GM18498 (cell line): ENCODE measurements around the gene RDH11.

Experiments
- ATAC-seq: cut with Tn5 transposase; IDR thresholded peaks from one replicate; pipeline ENCODE4 v1.9.1; 2021; ENCODE audit warnings: mild to moderate bottlenecking, moderate library complexity; ENCODE audit not compliant: unreplicated experiment

RDH11 gene

DNA sequence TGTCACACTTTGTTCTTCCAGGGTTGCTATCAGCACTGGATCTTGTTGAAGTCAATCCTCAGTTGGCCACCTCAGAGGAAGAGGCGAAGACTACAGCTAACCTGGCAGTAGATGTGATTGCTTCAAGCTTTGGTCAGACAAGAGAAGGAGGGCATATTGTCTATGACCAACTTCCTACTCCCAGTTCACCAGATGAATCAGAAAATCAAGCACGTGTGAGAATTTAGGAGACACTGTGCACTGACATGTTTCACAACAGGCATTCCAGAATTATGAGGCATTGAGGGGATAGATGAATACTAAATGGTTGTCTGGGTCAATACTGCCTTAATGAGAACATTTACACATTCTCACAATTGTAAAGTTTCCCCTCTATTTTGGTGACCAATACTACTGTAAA, 44.9 kb downstream of the RDH11 start:
- no peak for ATAC-seq

DNA sequence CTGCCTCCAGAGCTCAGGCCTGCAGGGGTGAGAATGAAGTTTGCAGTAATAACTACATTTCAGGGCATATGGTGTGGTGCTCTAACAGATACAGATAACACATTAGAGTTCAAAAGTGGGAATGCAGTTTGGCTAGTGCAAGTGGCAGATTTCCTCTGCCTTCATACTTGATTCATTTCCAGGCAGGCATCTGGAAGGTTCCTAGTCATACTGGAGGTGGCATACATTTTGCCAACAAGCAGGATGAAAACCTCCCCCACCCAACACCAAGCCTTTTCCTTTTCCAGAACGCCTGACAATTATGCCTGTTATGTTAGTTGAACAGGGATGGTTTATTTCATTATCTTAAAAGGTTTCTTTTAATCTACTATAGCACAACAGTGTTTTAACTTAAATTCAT, 45.4 kb downstream of the RDH11 start:
- no peak for ATAC-seq

DNA sequence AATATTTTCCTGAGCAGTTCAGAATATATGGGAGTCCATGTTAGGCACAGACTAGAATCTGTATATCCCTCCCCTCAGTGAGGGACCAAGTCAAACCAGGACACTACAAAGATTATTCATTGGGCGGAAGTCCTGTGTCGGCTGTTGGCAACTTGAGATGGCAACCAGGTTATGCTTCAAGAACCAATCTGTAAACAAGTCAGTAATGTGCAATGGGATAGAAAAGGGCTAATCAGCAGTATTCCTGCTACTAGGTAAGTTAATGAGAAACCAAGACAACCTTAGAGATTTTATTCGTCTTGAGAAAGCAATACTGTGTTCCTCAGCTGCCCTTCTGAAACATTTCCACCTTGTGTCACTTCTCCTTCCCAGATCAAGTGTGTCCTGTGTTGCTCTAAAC, 49.4 kb downstream of the RDH11 start:
- ATAC-seq, result no peak

DNA sequence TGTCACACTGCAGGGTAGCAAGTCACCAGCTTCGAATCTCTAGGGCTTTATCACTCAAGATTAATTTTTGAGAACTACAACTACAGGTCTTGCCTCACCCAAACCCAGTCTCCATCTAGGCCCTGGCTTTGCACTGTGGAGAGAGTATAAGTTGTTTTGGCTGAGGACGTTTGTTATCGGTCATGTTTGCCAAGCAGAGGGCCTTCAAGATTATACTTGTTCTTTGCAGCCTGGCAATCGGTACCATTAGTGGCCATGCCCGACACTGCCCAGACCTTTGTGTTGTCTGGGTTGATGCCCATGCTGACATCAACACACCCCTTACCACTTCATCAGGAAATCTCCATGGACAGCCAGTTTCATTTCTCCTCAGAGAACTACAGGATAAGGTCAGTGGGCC, 50.1 kb downstream of the RDH11 start:
- ATAC-seq, result no peak

DNA sequence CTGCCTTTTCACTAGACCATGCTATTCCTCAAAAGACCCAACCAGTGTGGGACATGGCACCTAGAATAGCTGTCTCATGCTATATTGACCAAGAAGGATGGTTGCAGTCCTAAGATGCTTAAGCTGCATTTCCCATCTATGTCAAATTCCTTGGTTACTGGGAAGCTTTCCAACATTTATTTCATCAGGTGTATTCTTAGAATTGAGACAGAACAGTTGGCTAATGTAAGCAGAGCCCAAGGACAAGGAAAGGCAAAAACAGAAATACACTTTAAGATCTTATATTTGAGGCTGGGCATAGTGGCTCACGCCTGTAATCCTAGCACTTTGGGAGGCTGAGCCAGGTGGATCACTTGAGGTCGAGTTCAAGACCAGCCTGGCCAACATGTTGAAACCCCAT, 51.1 kb downstream of the RDH11 start:
- ATAC-seq, result no peak

DNA sequence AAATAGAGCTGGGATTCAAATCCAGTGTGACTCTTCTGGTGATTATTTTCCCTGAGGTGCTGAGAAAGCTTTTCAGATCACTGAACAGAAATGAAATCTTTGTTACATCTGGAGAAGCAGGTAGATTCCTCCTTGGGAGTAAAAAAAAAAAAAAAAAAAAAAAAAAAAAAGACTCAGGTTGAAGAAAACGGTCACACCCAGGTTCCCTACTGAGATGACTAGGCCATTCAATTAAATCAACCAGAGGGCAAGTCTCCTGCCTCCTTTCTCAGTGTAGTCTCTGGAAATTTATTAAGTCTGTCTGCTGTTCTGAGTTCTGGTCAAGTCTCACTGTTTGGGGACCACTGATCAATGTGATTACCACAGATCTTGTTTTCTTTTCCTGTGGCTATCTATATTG, 51.9 kb downstream of the RDH11 start:
- no peak for ATAC-seq

DNA sequence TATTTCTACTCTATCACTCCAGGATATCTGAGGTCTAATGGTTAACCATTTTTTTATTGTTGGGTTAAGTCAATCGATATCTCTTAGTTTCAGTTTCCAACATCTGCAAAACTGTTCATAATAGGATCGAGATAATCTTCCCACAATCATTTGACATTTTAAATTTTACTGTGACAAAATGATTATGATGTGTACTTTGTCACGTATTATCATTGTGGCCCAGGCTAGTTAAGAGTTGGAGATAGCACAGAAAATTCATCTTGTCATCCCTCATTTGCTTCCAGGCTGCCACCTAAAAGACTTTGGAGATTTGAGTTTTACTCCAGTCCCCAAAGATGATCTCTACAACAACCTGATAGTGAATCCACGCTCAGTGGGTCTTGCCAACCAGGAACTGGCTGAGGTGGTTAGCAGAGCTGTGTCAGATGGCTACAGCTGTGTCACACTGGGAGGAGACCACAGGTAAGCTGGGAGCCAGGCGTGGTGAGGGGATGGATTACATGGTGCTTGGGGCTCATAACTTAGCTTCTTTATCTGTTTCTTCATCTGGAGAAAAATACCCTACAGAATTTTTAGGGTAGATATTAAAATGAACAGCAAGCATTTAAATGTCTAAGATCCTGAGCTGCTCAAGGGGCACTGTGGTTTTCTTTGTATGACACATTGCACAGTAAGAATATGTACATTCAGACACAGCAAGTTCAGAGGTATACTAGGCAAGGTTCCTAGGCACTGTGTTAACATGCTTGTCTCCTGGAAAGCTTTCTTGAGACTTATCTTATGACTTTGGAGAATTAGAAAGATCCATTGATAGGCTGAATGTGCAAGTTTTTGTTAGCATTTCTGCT, 53.4 kb downstream of the RDH11 start:
- ATAC-seq, result no peak

DNA sequence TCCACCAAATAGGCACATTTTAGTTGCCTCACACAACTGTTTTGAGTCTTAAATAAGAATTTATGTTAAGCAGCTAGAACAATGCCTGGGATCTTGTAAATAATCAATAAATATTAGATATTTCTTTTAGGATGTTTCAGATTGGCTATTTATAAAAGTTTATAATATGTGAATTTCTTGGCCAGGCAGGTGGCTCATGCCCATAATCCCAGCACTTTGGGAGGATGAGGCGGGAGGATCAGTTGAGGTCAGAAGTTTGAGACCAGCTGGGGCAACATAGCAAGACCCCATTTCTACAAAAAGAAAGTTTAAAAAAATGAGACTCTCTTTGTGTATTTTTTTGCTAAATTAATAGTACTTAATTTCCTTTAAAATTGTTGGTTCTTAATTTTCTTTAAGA, 54.1 kb downstream of the RDH11 start:
- ATAC-seq, result no peak

DNA sequence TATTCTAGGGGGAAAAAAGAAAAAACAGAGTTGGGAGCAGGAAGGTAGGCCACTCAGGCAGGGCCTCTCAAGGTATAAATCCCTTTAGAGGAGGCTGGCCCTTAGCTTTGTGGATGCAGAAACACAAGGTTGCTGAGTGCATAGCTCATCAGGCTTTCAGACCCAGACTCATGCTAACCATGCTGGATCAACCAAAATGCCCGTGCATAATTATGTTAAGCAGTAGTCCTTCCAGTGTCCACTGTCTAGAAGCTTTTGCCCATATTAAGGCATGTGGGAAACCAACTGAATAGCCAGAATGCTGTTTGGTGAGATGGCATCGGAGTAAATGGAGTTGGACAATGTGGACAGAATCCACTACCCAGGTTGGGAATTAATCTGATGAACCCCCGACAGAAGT, 56.9 kb downstream of the RDH11 start:
- ATAC-seq, result no peak

DNA sequence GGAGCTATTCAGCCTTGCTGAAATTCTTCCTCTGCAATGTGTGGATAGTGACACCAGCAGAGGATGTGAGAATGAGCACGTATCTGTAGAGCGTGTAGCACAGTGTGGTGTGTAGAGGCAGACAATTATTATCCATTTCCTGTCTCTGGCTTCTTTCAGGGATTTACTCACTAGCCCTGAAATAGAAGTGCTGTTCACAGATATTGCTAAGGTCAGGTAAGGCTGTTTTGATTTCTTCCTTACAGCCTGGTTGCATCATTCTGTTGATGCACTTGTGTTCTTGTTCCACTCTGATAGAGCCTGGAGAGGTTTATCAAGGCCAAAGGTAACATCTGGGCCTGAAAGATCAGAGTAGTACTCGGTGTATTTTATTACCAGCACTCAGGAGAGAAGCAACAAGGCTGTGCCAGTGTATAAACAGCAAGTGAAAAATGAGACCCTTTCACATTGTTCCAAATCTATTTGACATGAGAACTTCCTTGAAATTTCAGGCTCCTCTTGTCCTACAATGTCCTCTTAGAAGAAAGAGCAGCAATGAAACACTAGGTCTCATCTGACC, 59.1 kb downstream of the RDH11 start:
- no peak for ATAC-seq

DNA sequence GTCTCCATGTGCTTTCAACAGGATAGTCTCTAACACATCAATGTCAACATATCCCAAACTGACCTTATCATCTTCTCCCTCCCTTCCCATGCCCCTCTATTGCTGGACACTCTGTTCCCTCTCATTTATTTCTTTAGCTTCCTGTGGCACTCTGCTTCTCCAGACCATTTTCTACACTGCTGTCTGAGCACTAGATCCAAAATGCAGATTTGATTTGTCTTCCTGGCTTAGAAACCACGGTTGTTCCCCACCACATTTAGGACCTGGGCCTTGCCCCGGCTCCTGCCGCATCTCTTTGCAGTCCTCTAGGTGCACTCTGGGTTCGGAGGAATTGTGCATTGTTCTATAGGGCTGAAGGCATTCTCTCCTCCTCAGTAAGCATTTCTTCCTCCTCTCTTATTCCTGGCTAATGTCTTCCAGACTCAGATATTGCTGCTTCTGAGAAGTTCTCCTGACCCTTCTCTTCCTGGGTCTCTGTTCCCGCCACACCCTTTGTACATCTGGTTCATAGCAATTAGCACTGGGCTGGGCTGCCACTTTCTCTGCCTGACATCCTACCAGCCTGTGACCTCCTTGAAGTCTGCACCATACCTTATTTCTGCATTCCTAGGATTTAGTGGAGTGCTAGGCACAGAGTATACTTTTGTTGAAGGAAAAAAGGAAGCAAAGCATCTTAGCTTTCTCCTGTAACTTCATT, 62.0 kb downstream of the RDH11 start:
- no peak for ATAC-seq

DNA sequence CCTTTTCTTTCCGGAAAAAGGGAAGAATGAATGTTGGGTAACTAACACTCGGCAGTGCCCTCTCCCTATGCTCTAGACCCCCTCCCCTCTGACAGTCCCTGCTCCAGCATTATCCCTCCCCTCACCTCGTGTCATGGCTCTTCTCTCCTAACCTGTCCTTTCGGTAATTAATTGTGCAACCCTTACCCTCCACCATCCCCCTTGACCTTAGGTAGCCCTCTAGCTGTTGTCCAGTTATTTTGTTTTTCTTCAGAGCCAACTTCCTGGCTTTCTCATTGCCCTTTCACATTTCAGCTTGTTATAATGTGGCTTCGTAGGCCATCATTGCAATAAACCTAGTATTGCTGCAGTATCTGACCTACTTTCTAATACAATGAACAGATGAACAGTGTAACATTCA, 64.6 kb downstream of the RDH11 start:
- ATAC-seq, result no peak

DNA sequence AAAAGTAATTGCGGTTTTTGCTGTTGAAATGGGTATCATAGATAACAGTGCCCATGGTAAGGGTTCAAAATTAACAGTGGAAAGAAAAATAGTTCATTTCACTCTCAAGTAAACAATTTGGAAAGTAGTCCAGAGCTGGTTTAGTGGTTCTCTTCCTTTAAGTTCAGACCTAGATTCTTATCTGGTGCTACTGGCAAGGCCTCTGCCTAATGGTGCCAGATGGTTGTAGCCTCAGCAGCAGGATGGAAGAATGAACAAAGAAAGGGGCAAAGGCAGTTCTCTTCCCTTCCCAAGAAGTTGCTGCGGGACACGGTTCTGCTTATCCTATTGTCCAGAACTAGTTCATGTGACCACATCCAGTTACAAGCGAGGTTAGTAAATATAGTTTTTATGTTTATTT, 65.4 kb downstream of the RDH11 start:
- no peak for ATAC-seq

DNA sequence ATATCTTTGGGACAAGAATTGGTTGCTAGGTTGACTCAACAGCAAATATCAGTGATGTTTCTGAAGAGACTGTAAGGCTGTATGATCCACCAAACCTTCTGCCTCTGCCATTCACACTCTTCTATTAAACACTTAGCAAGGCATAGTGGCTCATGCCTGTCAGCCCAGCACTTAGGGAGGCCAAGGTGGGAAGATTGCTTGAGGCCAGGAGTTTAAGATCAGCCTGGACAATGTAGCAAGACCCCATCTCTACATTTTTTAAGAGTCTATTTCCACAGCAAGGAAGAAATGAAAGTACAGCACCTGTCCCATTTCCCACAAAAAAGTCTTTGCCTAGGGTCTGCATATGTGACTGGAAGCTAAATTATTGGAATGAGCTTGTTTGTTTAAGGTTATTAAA, 68.0 kb downstream of the RDH11 start:
- ATAC-seq, result no peak
